HEK293T (cell line): ENCODE measurements around the gene MYO5C.

Experiments used
- ARNT ChIP-seq: fragments of 450-650 bp; IDR thresholded peaks from 2 replicates; pipeline ENCODE4 v1.6.1; 2017; ENCODE audit warnings: mild to moderate bottlenecking
- ELF4 ChIP-seq: fragments of 450-650 bp; IDR thresholded peaks from 2 replicates; pipeline ENCODE4 v1.6.1; 2017; ENCODE audit warnings: antibody characterized with exemption
- FOXK2 ChIP-seq: fragments of 450-650 bp; IDR thresholded peaks from 2 replicates; pipeline ENCODE4 v1.6.1; 2016; ENCODE audit warnings: mild to moderate bottlenecking
- LEF1 ChIP-seq: fragments of 450-650 bp; IDR thresholded peaks from 2 replicates; pipeline ENCODE4 v1.6.1; 2017; ENCODE audit warnings: mild to moderate bottlenecking, borderline replicate concordance
- SP1 ChIP-seq: fragments of 450-650 bp; IDR thresholded peaks from 2 replicates; pipeline ENCODE4 v1.6.1; 2017
- TARDBP ChIP-seq: fragments of 450-650 bp; IDR thresholded peaks from 2 replicates; pipeline ENCODE4 v1.6.1; 2016
- TF ChIP-seq, protein P1 (sequence below): fragments of 450-650 bp; IDR thresholded peaks from 2 replicates; pipeline ENCODE4 v1.6.1; 2016

GRCh38 chr15:52196891-52197290, 98.7 kb downstream of the MYO5C start:
- TF ChIP-seq ELF4 (no peak), SP1 (no peak), LEF1 (no peak), FOXK2 (no peak), ARNT (no peak), TARDBP (no peak)
- TF ChIP-seq, protein P1, sequence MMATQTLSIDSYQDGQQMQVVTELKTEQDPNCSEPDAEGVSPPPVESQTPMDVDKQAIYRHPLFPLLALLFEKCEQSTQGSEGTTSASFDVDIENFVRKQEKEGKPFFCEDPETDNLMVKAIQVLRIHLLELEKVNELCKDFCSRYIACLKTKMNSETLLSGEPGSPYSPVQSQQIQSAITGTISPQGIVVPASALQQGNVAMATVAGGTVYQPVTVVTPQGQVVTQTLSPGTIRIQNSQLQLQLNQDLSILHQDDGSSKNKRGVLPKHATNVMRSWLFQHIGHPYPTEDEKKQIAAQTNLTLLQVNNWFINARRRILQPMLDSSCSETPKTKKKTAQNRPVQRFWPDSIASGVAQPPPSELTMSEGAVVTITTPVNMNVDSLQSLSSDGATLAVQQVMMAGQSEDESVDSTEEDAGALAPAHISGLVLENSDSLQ: no peak
